CD4-positive, alpha-beta T cell treated with Interleukin-4 for 4 hours (primary cell): ENCODE measurements around the gene GLIS2.

Experiments used
- DNase-seq: peaks from one replicate; pipeline ENCODE4 v3.0.0-alpha.2; 2020

Gene GLIS2

DNA sequence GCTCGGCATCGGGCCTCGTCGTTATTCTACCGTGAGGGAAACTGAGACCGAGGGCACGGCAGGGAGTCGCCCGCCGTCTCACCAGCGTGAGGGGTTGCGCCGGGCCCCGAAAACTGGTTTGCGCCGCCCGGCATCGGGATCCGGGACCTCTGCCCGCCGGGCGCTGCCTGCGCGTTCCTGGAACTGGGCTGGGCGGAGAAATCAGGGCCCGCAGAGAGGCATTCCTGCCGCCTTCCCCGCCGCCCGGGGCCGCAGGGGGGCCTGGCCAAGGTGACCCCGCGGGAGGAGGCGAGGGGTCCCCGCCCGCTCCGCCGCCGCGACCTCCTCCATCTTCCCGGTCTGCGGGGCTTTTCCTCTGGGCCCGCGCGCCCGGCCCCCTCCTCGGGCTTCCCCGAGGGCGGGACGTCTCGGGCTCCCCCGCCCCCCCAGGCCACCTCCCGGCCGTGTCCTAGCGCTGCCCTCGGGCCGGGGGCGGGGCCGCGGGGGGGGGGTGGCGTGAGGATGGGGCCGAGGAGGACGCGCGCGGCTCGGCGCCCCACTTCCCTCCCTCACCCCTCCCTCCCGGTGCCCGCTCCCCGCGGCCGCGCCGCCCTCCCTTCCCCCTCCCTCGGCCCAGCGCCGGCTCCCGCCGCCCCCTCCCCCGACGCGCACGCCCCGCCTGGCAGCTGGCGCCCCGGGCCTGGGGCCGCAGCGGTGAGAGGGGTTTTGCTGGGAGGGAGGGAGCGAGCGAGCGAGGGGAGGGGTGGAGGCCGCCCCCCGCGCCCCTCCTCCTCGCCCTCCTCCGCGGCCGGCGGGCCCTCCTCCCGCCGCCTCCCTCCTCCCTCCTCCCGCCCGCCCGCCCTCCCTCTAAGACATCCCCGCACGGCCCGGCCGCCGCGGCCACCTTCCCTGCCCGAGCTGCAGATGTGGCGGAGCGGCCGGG, at the start of gene GLIS2:
Gene GLIS2, plus strand, starts transcription at position 882 of the 922 bp plus-strand sequence. CDS start 16,214 bp downstream, outside the sequence.
- DNase-seq: no peak

GRCh38 chr16:4266372-4266771, 49.5 kb upstream of the GLIS2 start:
- DNase-seq: no peak

- no peak for DNase-seq
Observed at GRCh38 chr16:4270091-4270490, 45.8 kb upstream of the GLIS2 start.

DNA sequence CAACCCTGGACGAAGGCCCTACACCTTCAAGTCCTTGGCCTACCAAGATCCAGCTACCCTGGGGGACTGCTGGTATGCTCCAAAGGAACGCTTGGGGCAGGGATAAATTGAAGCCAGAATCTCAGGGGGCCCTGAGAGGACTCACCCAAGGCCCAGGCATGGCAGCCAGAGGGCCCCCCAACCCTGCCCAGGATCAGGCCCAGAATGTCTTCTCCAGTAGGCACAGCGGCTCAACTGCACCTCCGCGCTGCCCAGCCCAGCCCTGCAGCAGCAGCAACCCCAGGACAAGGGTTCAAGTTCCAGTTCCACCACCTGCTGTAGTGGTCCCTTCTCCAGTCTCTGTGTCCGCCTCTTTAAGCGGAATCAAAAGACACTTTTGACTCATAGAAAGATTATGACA, 45.3 kb upstream of the GLIS2 start:
- DNase-seq: no peak

- DNase-seq: peak; percentile 88
Observed at GRCh38 chr16:4271176-4272113, 44.4 kb upstream of the GLIS2 start.

DNA sequence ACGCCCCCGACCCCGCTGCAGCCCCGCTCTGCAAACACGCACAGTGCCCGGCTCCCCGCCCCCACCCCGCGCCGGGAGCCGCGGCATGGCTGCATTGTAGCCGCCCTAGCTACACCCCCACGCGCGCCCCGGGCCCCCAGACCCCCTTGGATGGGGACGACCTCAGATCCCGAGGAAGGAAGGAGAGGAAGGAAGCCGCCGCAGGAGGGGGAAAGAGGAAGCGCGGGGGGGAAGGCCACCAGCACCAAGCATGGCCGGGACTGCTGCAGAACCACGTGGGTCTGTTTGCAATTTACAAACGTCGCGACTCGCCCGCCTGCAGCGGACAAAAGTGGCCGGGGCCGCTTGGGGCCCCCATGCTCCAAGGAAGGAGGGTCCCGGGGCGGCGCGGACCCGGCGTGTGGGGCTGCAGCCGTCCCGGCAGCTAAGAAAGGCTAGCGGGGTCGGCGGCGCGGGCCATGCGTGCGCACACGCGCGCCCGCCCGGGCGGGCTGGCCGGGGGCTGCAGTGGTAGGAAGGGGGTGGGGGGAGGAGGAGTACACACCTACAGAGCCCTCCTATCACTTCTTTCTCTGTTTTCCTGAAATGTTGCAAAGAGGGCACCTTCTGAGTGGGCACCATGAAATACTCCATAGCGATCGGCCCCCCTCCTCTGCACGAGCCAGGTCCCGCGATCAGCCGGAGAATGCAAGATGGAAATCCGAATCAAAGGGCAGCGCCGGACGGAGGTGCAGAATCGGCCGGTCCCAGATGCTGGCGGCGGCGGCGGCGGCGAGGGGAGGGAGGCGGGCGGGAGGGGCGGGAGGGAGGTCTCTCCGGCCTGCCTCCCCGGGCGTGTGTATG, 43.5 kb upstream of the GLIS2 start:
- DNase-seq: peak; percentile 10

GRCh38 chr16:4273858-4274311, 42.0 kb upstream of the GLIS2 start:
- DNase-seq: peak; percentile 23

DNA sequence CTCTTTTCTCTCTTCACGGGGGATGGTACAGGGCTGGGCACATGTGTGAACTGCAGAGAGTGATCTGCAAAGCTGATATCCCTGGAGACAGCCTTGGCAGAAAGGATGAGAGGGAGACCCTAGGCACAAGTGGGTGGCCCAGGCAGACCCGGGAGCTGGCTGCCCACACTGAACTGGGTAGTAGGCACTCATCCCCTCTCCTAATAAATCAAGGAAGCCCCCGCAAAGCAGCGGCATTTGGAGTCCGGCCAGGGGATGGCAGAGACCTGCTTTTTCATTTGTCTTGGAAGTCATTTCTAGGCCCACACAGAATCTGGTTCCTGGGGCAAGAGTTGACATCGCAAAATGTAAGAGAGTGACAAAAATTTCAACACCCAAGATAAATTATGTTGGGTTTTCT, 40.0 kb upstream of the GLIS2 start:
- DNase-seq: no peak

- no peak for DNase-seq
Observed at GRCh38 chr16:4277987-4278513, 37.8 kb upstream of the GLIS2 start.

- DNase-seq: no peak
Observed at GRCh38 chr16:4280625-4281024, 35.2 kb upstream of the GLIS2 start.

GRCh38 chr16:4283441-4283840, 32.4 kb upstream of the GLIS2 start:
- DNase-seq: no peak

GRCh38 chr16:4283939-4284338, 31.9 kb upstream of the GLIS2 start:
- DNase-seq: no peak

DNA sequence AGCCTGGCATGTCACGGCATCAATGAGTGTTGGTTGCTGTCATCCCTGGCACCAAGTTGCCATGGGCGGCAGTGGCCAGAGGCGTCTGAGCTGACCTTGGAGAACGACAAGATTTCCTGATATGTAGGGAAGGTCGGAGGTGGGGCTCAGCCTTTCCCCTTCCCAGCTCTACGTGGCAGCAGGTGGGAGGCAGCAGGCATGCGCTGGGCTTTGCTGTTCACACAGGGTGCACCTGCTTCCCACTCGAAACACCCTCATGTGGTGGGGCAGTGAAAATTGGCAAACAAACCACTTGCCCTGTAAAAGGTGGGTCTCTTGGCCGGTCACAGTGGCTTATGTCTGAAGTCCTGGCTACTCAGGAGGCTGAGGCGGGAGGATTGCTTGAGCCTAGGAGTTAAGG, 30.7 kb upstream of the GLIS2 start:
- no peak for DNase-seq

- DNase-seq: peak; percentile 71
Observed at GRCh38 chr16:4288148-4288921, 27.5 kb upstream of the GLIS2 start.

DNA sequence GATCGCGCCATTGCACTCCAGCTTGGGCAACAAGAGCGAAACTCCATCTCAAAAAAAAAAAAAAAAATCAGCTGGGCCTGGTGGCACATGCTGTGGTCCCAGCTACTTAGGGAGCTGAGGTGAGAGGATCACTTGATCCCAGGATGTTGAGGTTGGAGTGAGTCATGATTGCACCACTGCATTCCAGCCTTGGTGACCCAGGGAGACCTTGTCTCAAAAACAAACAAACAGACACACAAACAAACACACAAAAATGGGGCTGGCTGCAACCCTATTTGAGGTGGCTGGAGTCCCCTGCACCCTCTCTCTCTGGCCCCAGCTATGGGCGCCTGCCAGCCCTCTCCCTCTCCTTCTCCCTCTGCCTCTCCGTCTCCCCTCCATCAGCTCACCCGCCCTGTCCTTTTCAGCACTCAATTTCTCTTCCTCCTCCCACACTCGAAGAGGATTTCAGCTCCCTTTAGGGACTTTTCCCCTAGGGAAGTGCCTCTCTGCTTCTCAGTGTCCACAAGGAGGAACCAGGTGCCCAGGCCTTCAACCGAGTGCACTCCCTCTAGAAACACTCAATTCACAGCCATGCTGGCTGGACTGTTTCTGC, 25.5 kb upstream of the GLIS2 start:
- no peak for DNase-seq

- no peak for DNase-seq
Observed at GRCh38 chr16:4291699-4292098, 24.2 kb upstream of the GLIS2 start.

GRCh38 chr16:4293181-4293716, 22.6 kb upstream of the GLIS2 start:
- DNase-seq: no peak

DNA sequence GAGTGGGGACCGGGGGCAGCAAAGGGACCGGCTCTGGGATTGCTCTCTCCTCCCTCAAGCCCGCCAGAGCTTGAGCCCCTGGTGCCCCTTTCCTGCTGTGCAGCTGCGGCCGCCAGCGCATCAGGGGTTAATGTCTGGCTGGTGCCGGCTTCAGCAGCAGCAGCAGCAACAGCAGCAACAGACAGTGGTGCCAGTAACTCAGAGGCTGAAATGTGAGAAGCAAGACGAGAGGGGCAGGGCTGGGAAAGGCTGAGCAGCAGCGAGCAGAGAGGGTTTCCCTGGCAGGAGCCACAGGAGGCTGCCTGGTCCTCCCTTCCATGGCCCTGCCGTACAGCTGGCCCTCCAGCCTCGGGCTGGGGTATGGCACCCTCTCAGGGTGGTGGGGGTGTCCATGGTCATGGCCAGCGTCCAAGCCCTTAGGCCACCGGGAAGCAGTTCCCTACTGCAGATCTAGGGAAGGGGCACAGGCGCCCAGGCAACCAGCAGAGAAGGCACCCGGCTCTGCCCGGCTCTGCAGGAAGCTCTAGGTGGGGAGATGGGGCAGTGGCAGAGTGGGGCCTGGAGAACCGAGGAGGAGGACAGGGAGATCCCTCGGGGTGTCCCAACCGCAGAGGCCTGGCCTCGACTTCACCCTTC, 21.9 kb upstream of the GLIS2 start:
- no peak for DNase-seq

GRCh38 chr16:4295581-4295980, 20.3 kb upstream of the GLIS2 start:
- DNase-seq: no peak

- DNase-seq: no peak
Observed at GRCh38 chr16:4297480-4297879, 18.4 kb upstream of the GLIS2 start.
